Omental fat pad (tissue), 4 donors: Measurements from ENCODE around the gene NUDT1. TPM values are rescaled to one million over a fixed set of nuclear protein-coding genes. Genes with fewer than 3 reads are reported as not detected.

Experiments used
- ATAC-seq: fragments of 150-250 bp; one replicate; pipeline ENCODE4 v1.9.1; 2016; ENCODE audit warnings: mild to moderate bottlenecking, moderate library complexity; ENCODE audit not compliant: low FRiP score
- DNase-seq: peaks from one replicate; pipeline ENCODE4 v3.0.0-alpha.2; 2019; ENCODE audit warnings: low spot score
- total RNA-seq, 4 donors: library from RNA; depleted of rRNA; stranded (reverse); fragments of >200 nt; gene quantifications; one replicate each; pipeline ENCODE4 v1.1.0, GENCODE V29; 2016
- TF ChIP-seq, protein P1 (sequence below), 3 donors: fragments of 450-650 bp; IDR thresholded peaks; one replicate each; pipeline ENCODE4 v1.5.1; 2016 to 2017; ENCODE audit warnings: antibody characterized with exemption in 3 of 3, mild to moderate bottlenecking in 3 of 3, moderate library complexity in 2 of 3

NUDT1 gene
- total RNA-seq, 4 donors from 2014 or later: 15.3 to 24.0 (median 16.8) TPM

GRCh38 chr7:2299131-2299829 is 57.3 kb downstream of the NUDT1 start:
- ATAC-seq (peak; percentile 59), DNase-seq (no peak)
- TF ChIP-seq, protein P1, sequence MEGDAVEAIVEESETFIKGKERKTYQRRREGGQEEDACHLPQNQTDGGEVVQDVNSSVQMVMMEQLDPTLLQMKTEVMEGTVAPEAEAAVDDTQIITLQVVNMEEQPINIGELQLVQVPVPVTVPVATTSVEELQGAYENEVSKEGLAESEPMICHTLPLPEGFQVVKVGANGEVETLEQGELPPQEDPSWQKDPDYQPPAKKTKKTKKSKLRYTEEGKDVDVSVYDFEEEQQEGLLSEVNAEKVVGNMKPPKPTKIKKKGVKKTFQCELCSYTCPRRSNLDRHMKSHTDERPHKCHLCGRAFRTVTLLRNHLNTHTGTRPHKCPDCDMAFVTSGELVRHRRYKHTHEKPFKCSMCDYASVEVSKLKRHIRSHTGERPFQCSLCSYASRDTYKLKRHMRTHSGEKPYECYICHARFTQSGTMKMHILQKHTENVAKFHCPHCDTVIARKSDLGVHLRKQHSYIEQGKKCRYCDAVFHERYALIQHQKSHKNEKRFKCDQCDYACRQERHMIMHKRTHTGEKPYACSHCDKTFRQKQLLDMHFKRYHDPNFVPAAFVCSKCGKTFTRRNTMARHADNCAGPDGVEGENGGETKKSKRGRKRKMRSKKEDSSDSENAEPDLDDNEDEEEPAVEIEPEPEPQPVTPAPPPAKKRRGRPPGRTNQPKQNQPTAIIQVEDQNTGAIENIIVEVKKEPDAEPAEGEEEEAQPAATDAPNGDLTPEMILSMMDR (IDR thresholded peaks at IDR 0.05): no peak

- ATAC-seq (no peak), DNase-seq (no peak)
- TF ChIP-seq, protein P1 (IDR thresholded peaks at IDR 0.05): no peak
Observed at GRCh38 chr7:2299870-2300512, 58.0 kb downstream of the NUDT1 start.

Other genes with a start within 250 kb of the NUDT1 start
- 10 to 100 TPM; 18.4 to 39.1 (median 25.7) TPM for gene MAD1L1, start 9.3 kb upstream of the NUDT1 start, total RNA-seq
- gene MRM2, start within 50 bp of the NUDT1 start, total RNA-seq: 10 to 100 TPM; 11.9 to 15.4 (median 13.3) TPM
- 10 to 100 TPM; 18.6 to 50.1 (median 26.7) TPM for gene SNX8, start 72.2 kb downstream of the NUDT1 start, total RNA-seq
- 100 to 1,000 TPM; 116 to 251 (median 122) TPM for gene EIF3B, start 112.6 kb downstream of the NUDT1 start, total RNA-seq
- gene CHST12, start 161.4 kb downstream of the NUDT1 start, total RNA-seq: 10 to 100 TPM in 3 of 4 donors, 1 to 10 TPM in 1; 7.9 to 18.3 (median 11.3) TPM
- not detected for gene GRIFIN, start 234.2 kb downstream of the NUDT1 start, total RNA-seq